Neuronal stem cell (in vitro differentiated cells): ENCODE measurements around the gene DNHD1.

Experiments
- DNase-seq: peaks from one replicate; pipeline ENCODE4 v3.0.0-alpha.2; 2013; ENCODE audit warnings: low spot score
- H2AFZ ChIP-seq: one replicate; pipeline ENCODE4 v1.6.1; 2013; ENCODE audit warnings: mild to moderate bottlenecking, low read length, inconsistent platforms
- H2AK5ac ChIP-seq: 2 replicates; pipeline ENCODE4 v1.6.1; 2013; ENCODE audit warnings: low read depth, mild to moderate bottlenecking, inconsistent platforms, low read length, moderate library complexity, mixed read lengths
- H2BK120ac ChIP-seq: 2 replicates; pipeline ENCODE4 v1.6.1; 2013; ENCODE audit warnings: low read depth, mild to moderate bottlenecking, inconsistent platforms, low read length, moderate library complexity, mixed read lengths
- H2BK12ac ChIP-seq: one replicate; pipeline ENCODE4 v1.6.1; 2013; ENCODE audit warnings: low read length, inconsistent platforms
- H2BK15ac ChIP-seq: 2 replicates; pipeline ENCODE4 v1.6.1; 2013; ENCODE audit warnings: mild to moderate bottlenecking, low read length, inconsistent platforms, mixed read lengths
- H2BK5ac ChIP-seq: one replicate; pipeline ENCODE4 v1.6.1; 2013; ENCODE audit warnings: inconsistent platforms, mild to moderate bottlenecking, low read length, moderate library complexity
- H3K14ac ChIP-seq: one replicate; pipeline ENCODE4 v1.6.1; 2013; ENCODE audit warnings: low read length, inconsistent platforms
- H3K18ac ChIP-seq: 2 replicates; pipeline ENCODE4 v1.6.1; 2013; ENCODE audit warnings: low read length, inconsistent platforms
- H3K23ac ChIP-seq: 2 replicates; pipeline ENCODE4 v1.6.1; 2013; ENCODE audit warnings: low read depth, mild to moderate bottlenecking, mixed read lengths, low read length, inconsistent platforms; ENCODE audit not compliant: poor library complexity
- H3K27ac ChIP-seq: replicated peaks from 3 replicates; pipeline ENCODE4 v1.5.1; 2013; ENCODE audit warnings: low read length, inconsistent platforms
- H3K27me3 ChIP-seq, 3 experiments: 2 replicates each; pipeline ENCODE4 v1.6.1; 2013; ENCODE audit warnings: low read length in 3 of 3, mild to moderate bottlenecking in 2 of 3, inconsistent platforms in 1 of 3, low read depth in 1 of 3, mixed read lengths in 1 of 3, moderate library complexity in 1 of 3; ENCODE audit not compliant: control insufficient read depth in 3 of 3, insufficient read depth in 3 of 3
- H3K36me3 ChIP-seq, 2 donors: replicated peaks in 1 of 2; 2 replicates each; pipeline ENCODE4 v1.6.1; 2013; ENCODE audit warnings: low read length in 2 of 2; ENCODE audit not compliant: control insufficient read depth in 2 of 2, insufficient read depth in 2 of 2
- H3K4ac ChIP-seq: 2 replicates; pipeline ENCODE4 v1.6.1; 2013; ENCODE audit warnings: inconsistent platforms, mild to moderate bottlenecking, low read length, moderate library complexity
- H3K4me1 ChIP-seq, 2 donors: 1 replicate in 1 of 2; 2 replicates in 1 of 2; pipeline ENCODE4 v1.6.1; 2013; ENCODE audit warnings: low read length in 2 of 2, low read depth in 1 of 2; ENCODE audit not compliant: control insufficient read depth in 2 of 2, insufficient read depth in 1 of 2
- H3K4me2 ChIP-seq: one replicate; pipeline ENCODE4 v1.6.1; 2013; ENCODE audit warnings: mild to moderate bottlenecking, low read length, inconsistent platforms; ENCODE audit not compliant: insufficient read depth, poor library complexity, severe bottlenecking
- H3K4me3 ChIP-seq, 2 donors: 2 replicates each; pipeline ENCODE4 v1.5.1; 2013; ENCODE audit warnings: low read length in 2 of 2, mild to moderate bottlenecking in 2 of 2, inconsistent platforms in 1 of 2, moderate library complexity in 1 of 2
- H3K79me1 ChIP-seq: one replicate; pipeline ENCODE4 v1.6.1; 2013; ENCODE audit warnings: low read depth, mild to moderate bottlenecking, inconsistent platforms, low read length, moderate library complexity
- H3K9ac ChIP-seq: one replicate; pipeline ENCODE4 v1.6.1; 2013; ENCODE audit warnings: mild to moderate bottlenecking, low read depth, low read length, inconsistent platforms; ENCODE audit not compliant: poor library complexity
- H3K9me3 ChIP-seq, 2 donors: replicated peaks in 1 of 2; 2 replicates each; pipeline versions ENCODE3 to v1.6.1; 2013; ENCODE audit warnings: low read length in 2 of 2, mild to moderate bottlenecking in 2 of 2, inconsistent platforms in 1 of 2, low read depth in 1 of 2, mixed read lengths in 1 of 2, moderate library complexity in 1 of 2; ENCODE audit not compliant: control insufficient read depth in 2 of 2, insufficient read depth in 1 of 2
- H4K8ac ChIP-seq: one replicate; pipeline ENCODE4 v1.6.1; 2013; ENCODE audit warnings: low read depth, mild to moderate bottlenecking, inconsistent platforms, low read length, moderate library complexity
- H4K91ac ChIP-seq: one replicate; pipeline ENCODE4 v1.6.1; 2013; ENCODE audit warnings: low read length, low read depth, mild to moderate bottlenecking, inconsistent platforms; ENCODE audit not compliant: poor library complexity
- WGBS, 2 donors: extraction: QIAGEN DNeasy Blood & Tissue Kit; methylation state at CpG; one replicate each; pipeline ENCODE4 v1.1.7; 2013; ENCODE audit warnings: missing lambda C conversion rate in 2 of 2, mixed read lengths in 1 of 2; ENCODE audit not compliant: insufficient read length in 2 of 2, insufficient replicate concordance in 1 of 2; ENCODE audit errors: extremely low coverage in 2 of 2; 5-methylcytosine and 5-hydroxymethylcytosine counted together

Gene DNHD1

DNA sequence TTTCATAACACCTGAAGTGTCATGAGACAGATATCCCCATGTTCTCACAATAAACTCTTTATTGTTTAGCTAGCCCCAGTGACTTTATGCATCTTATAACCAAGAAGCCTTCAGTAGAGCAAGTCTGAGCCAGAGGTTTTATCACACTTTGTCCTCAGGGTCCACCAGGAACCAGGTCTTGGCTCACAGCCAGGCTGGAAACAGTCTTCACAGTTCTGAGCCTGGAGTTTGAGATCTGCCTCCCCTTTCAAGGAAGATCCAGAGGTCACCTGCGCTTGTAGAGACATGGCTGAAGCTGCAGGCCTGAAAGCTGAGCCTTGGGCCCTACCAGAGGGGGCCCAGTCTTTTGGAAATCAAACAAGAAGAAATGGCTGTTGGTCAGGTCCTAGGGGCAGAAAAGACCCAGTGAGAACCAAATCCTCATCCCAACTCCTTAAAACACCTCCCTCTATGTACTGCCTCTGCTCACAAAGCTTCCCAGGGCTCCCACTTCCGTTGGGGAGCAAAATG, 102.9 kb downstream of the DNHD1 start:
- H3K36me3 ChIP-seq = peaks cover 31 to 67% of the 10 kb centered on the region in 2 donors
- H2AFZ ChIP-seq = no peak overlapping the region
- H3K9ac ChIP-seq = no peak overlapping the region
- H2BK15ac ChIP-seq = no peak overlapping the region
- no peak for DNase-seq
- no peak overlapping the region for H4K8ac ChIP-seq
- H3K79me1 ChIP-seq = peaks cover 10% of the 10 kb centered on the region
- no peak overlapping the region for H3K4me2 ChIP-seq
- no peak overlapping the region for H3K27ac ChIP-seq
- H2BK120ac ChIP-seq = no peak overlapping the region
- no peak overlapping the region for H3K4ac ChIP-seq
- H3K23ac ChIP-seq = no peak overlapping the region
- WGBS, 2 donors = no CpG with 5 or more reads among the region's 2 CpGs
- no peak overlapping the region for H2AK5ac ChIP-seq
- H3K14ac ChIP-seq = no peak overlapping the region
- H3K4me1 ChIP-seq = peaks cover 8 to 9% of the 10 kb centered on the region in 2 donors
- H3K9me3 ChIP-seq = no peaks in the 10 kb centered on the region
- no peak overlapping the region for H3K4me3 ChIP-seq
- H2BK5ac ChIP-seq = no peak overlapping the region
- H3K27me3 ChIP-seq = no peaks in the 10 kb centered on the region
- no peak overlapping the region for H3K18ac ChIP-seq
- H4K91ac ChIP-seq = no peak overlapping the region
- no peak overlapping the region for H2BK12ac ChIP-seq

GRCh38 chr11:6601041-6601461, 104.0 kb downstream of the DNHD1 start:
- Histone ChIP-seq H2BK120ac (no peak overlapping the region), H4K8ac (no peak overlapping the region), H2BK5ac (no peak overlapping the region), H3K27ac (no peak overlapping the region), H3K4me1 (peaks cover 9 to 17% of the 10 kb centered on the region in 2 donors), H4K91ac (no peak overlapping the region), H3K79me1 (peaks cover 10% of the 10 kb centered on the region), H2BK12ac (no peak overlapping the region), H3K9me3 (no peaks in the 10 kb centered on the region), H3K4me2 (no peak overlapping the region), H3K9ac (no peak overlapping the region), H3K36me3 (peaks cover 31 to 62% of the 10 kb centered on the region in 2 donors), H3K27me3 (no peaks in the 10 kb centered on the region), H2AFZ (no peak overlapping the region), H3K18ac (no peak overlapping the region), H3K23ac (no peak overlapping the region), H3K4ac (no peak overlapping the region), H3K14ac (no peak overlapping the region), H2BK15ac (no peak overlapping the region), H2AK5ac (no peak overlapping the region), H3K4me3 (peak overlapping the region in 1 of 2 donors; percentile 85)
- no peak for DNase-seq
- no CpG with 5 or more reads among the region's 13 CpGs for WGBS, 2 donors

DNA sequence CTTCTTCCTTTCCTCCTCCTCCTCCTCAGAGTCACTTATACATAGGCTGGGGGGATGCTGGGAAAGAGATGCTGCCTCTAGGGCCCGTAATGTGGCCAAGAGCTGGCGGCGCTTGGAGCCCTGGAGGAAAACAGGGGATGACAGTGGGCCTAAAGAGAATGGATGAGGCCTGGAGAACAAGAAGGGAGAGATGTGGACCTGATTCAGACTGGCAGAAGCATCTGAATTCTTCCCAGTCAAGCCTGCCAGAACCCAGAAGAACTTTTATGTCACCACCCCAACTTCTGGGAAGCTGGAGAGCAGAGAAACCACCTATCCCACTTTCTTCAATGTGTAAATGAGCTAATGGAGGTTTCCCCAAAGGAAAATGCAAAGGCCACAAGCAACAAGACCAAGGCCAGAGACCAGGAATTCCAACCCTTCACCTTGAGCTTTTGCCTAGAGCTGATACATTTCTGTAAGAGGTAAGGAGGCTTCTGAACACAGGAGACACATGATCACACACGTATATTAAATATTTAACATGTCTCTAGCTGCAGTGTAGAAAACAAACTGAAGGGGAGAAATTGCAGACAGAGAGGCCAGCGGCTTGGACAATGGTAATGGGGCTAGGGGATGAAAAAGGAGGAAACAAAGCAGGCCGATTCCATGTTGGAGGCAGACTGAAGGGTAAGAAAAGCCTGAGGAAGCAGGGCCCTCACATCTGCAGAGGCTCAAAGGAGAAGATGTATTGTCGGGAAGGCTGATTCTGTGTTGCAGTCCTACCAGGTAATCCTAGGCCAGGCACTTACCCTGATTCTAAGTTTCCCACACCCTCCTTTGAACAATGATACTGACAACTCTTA, 105.2 kb downstream of the DNHD1 start:
- Histone ChIP-seq H3K18ac (no peak overlapping the region), H3K4ac (no peak overlapping the region), H3K9me3 (no peaks in the 10 kb centered on the region), H2AFZ (no peak overlapping the region), H3K79me1 (peaks cover 10% of the 10 kb centered on the region), H3K36me3 (peaks cover 29 to 57% of the 10 kb centered on the region in 2 donors), H3K9ac (peak overlapping the region; percentile 35), H2BK5ac (no peak overlapping the region), H3K27ac (no peak overlapping the region), H3K27me3 (no peaks in the 10 kb centered on the region), H2BK12ac (no peak overlapping the region), H2BK15ac (no peak overlapping the region), H4K8ac (no peak overlapping the region), H3K14ac (no peak overlapping the region), H2AK5ac (no peak overlapping the region), H3K4me2 (peak overlapping the region; percentile 59), H3K4me3 (peak overlapping the region; percentile 67 to 85), H3K23ac (no peak overlapping the region), H2BK120ac (no peak overlapping the region), H3K4me1 (peaks cover 13 to 25% of the 10 kb centered on the region in 2 donors), H4K91ac (no peak overlapping the region)
- no CpG with 5 or more reads among the region's 7 CpGs for WGBS, 2 donors
- DNase-seq = no peak

GRCh38 chr11:6603287-6604080, 106.4 kb downstream of the DNHD1 start, which contains the start of the genes ILK and RRP8:
Gene ILK, plus strand, starts transcription at chr11:6603774. Its CDS starts 498 bp downstream, at chr11:6604272.
Gene RRP8, minus strand, starts transcription at chr11:6603616. Its CDS starts 114 bp downstream, at chr11:6603502.
- peak within 1 kb of the TSS; percentile 56 for H2BK5ac ChIP-seq
- H3K4ac ChIP-seq = no peak within 1 kb of the TSS
- H4K91ac ChIP-seq = no peak within 1 kb of the TSS
- H3K27me3 ChIP-seq = no peaks in the 10 kb centered on the region
- peaks cover 32 to 61% of the 10 kb centered on the region in 2 donors for H3K36me3 ChIP-seq
- H3K4me1 ChIP-seq = peaks cover 15 to 29% of the 10 kb centered on the region in 2 donors
- H3K4me3 ChIP-seq = peak within 1 kb of the TSS; percentile 85 to 89
- H2AFZ ChIP-seq = peak within 1 kb of the TSS; percentile 95
- DNase-seq = peak; percentile 87
- H3K4me2 ChIP-seq = peak within 1 kb of the TSS; percentile 66
- no peak within 1 kb of the TSS for H2AK5ac ChIP-seq
- H2BK12ac ChIP-seq = no peak within 1 kb of the TSS
- H3K27ac ChIP-seq = peak within 1 kb of the TSS; percentile 75
- no peaks in the 10 kb centered on the region for H3K9me3 ChIP-seq
- H4K8ac ChIP-seq = no peak within 1 kb of the TSS
- H3K79me1 ChIP-seq = peaks cover 10% of the 10 kb centered on the region
- WGBS, 2 donors = no CpG with 5 or more reads among the region's 72 CpGs
- peak within 1 kb of the TSS; percentile 27 for H3K23ac ChIP-seq
- H3K14ac ChIP-seq = peak within 1 kb of the TSS; percentile 59
- no peak within 1 kb of the TSS for H2BK120ac ChIP-seq
- no peak within 1 kb of the TSS for H2BK15ac ChIP-seq
- H3K18ac ChIP-seq = peak within 1 kb of the TSS; percentile 92
- H3K9ac ChIP-seq = peak within 1 kb of the TSS; percentile 95
